ENCODE data around the gene KCNN4.

- TF ChIP-seq POLR2AphosphoS5 (IDR thresholded peaks at IDR 0.05; ENCODE audit: low read depth, low read length) (no peak), POLR2A (IDR thresholded peaks at IDR 0.05; ENCODE audit: low read depth, low read length) (no peak)
These were observed 59.8 kb downstream of the KCNN4 start for GRCh38 chr19:43720936-43721335.
